ENCODE measurements around the gene COMMD1.
"Not testable (repeated sequence)": the region's sequence is repeated elsewhere in the genome, so short reads cannot be mapped to it uniquely, and the experiment has no call there.

Gene COMMD1

DNA sequence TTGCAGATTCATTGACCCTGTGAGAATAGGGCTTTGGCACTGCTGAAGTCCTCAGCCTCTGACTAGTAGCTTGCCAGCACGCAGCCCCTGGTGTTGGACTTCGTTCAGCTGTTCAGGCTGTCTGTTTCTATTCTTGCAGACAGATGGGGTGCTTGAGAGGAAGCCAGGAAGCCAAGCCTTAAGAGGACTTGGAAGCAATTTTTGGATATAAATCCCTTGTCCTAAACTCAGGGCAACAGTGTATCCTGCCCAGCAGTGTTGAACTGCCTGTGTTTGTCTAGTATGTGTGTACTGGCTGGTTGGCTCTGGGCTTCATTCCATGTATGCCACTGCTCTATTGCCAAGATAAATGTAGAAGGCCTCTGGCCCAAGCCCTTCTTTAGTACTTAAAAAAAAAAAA, 108.6 kb downstream of the COMMD1 start:
- DNase-seq (ENCODE audit: low read depth, low spot score), result no peak

DNA sequence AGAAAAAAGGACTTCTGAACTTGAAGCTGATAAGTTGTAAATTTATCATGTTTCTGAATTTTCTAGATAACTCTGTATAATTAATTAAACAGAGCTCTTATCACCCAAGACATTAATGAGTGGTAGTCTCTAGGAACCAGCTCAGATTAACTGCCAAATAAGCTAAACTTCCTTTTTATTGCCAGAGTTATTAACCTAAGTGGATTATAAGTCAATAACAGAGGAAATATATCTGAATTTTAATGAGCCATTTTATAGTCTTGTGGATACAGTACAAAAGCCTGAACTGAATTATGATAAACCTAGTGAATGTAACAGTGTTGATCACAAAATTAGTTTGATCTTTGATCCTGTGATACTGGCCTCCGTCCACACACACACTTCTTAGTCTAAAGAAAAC, 111.5 kb downstream of the COMMD1 start:
- DNase-seq (ENCODE audit: low read depth, low spot score), result no peak

DNA sequence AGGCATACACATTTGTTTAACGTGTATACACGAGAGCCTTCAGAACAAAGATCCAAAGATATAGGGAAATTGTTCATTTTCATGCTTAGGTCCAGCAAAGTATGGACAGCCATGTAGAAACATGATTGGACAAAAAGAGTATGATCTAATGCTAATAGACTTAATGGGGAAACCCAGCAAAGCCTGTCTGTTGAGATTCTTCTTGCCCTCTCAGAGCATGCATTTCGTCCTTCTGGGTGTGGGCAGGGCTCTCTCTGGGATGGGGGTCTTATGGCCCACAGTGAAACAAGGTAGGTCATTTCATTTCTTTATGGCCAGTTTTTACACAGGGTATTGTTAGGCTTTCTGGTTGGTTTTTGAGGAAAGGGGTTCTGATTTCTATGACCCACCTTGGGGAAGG, 124.4 kb downstream of the COMMD1 start:
- no peak for DNase-seq (ENCODE audit: low read depth, low spot score)

DNA sequence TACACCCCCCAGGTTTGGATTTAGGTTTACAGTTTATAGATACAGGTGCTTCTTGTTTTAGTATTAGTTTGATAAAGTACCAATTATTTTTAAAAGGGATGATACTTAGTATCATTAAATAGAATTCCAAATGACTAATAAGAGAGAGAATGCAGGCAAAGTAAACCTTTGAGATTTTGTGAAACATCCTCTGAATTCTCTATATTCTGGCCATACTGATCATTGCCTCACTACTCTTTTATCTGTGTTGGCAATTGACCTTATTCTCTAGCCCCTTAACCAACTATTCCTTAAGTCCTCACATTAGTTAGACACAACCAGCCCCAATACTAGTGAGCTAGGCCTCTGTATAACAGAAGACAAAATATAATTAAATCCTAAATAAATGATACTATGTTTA, 125.4 kb downstream of the COMMD1 start:
- no peak for DNase-seq (ENCODE audit: low read depth, low spot score)

DNA sequence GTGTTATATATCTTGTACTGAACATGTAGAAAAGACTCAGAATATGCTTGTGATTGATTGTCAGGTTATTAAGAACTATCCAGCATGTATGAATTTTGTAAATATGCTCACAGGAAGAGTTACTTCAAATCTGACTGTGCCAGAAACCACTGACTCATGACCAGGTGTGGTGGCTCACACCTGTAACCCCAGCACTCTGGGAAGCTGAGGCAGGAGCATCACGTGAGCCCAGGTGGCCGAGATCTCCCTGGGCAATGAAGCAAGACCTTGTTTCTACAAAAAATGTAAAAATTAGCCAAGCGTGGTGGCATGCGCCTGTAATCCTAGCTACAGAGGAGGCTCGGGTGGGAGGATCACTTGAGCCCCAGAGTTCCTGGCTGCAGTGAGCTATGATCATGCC, 126.6 kb downstream of the COMMD1 start:
- DNase-seq (ENCODE audit: low read depth, low spot score), result no peak

DNA sequence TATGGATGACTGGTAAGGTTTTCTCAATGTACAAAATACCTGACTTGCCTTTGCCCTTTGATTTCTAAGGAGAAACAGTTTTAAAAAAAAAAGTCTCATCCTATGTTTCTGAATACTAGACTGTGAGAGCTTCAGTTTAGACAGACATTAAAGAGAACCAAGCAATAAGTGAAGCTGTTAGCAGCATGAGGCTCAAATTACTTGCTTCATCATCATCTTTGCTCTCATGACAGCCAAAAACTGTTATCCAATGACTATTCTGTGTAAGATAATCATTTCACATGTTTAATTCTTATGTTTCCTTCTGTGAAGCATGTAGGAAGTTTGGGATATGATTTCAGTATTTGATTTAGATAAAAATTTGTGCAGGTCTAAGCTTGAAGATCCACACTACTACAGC, 129.2 kb downstream of the COMMD1 start:
- no peak for DNase-seq (ENCODE audit: low read depth, low spot score)

DNA sequence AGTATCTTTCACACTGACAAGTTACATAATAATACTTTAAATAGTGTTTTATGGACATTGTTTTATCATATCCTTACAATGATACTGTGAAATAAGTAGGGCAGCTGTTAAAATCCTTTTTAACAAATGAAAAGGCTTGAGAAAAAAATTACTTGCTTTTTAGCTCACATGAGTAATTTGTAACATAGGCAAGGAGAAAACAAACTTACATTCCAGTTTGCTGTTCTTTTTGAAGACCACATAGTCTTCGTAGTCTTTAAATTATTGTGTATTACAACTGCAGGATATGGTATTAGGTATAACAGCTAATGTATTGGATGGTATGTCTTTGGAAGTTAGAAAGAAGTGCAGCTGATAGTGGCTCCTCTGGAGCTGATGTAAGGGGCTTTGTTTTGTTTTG, 130.8 kb downstream of the COMMD1 start:
- no peak for DNase-seq (ENCODE audit: low read depth, low spot score)

DNA sequence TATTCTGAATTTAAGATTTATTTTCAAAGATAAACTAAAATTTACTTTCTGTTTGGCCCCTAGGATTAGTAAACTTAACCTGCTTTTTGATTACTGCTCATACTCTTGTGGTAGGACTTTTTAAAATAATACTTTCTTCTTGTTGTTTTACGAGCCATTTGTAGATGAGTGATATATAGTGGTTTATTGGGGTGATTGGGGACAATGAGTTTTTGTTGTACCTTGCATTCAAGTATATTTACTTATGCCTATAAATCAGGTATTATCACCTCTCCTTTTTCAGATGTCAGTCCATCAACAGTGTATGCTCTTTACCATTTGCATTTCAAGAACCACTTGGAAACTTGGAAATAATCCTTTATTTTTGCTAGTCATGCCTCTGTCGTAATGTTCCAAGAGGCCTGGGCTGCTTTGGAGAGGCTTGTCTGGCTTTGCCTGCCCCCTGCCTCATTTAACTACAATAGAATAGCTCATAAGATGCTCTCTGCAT, 131.3 kb downstream of the COMMD1 start:
- DNase-seq (ENCODE audit: low read depth, low spot score), result no peak

DNA sequence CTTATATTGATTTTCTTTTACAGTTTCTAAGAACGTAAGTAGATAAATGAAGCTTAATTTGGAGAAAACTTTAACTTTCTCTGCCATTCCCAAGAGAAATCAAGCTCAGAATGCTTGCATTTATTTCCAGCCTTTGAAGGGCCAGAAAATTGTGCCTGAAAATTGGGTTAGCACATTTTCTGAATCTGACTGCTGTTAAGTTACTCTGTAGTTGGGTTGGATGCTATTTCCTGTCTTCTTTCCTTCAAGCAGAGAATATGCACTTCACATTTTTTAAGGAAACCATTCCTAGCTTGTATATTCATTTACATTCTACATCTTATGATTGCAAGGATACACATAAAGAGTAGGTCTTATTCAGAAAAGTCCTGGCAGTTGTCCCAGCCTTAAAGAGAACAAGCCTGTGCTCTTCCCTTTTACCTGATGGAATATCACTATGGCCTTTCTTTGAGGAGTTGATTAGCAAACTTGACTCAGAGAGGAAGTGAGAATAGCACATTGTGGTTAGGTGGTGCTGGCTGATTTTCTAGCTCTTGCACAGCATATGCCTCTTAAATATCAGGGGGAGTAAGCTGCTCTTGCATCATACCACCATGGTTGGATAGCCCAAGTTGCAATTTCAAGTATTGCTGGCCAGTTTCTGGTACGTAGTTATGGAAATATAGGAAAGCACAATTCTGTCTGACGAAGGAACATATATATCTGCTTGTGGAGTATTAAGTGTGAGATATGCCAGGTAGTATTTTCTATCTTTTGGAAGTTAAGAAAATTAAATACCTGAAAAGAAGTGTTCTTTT, 133.7 kb downstream of the COMMD1 start:
- no peak for DNase-seq (ENCODE audit: low read depth, low spot score)

DNA sequence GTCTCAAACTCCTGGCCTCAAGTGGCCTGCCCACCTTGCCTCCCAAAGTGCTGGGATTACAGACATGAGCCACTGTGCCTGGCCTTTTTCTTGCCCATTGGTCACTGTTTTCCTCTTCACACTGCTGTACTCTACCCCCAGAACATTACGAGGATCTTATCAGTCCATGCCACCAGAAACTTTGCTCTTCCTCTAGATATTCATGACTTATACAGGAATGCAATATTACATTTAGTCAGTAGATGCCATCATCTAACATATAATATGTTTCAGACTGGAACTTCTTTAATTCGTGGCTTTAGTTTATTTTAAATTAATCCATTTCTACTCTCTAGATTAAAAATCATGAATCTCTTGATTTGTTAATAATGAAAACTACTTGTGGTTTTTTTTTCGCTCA, 135.5 kb downstream of the COMMD1 start:
- DNase-seq (ENCODE audit: low read depth, low spot score), result no peak

DNA sequence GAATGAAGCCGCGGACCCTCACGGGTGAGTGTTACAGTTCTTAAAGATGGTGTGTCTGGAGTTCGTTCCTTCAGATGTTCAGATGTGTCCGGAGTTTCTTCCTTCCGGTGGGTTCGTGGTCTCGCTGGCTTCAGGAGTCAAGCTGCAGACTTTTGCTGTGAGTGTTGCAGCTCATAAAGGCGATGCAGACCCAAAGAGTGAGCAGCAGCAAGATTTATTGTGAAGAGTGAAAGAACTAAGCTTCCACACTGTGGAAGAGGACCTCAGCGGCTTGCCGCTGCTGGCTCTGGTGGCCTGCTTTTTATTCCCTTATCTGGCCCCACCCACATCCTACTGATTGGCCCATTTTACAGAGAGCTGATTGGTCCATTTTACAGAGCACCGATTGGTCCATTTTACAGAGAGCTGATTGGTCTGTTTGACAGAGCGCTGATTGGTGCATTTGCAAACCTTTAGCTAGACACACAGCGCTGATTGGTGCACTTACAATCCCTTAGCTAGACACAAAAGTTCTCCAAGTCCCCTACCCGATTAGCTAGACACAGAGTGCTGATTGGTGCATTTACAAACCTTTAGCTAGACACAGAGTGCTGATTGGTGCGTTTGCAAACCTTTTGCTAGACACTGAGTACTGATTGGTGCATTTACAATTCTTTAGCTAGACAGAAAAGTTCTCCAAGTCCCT, 136.4 kb downstream of the COMMD1 start:
- not testable (repeated sequence) for DNase-seq (ENCODE audit: low read depth, low spot score)

DNA sequence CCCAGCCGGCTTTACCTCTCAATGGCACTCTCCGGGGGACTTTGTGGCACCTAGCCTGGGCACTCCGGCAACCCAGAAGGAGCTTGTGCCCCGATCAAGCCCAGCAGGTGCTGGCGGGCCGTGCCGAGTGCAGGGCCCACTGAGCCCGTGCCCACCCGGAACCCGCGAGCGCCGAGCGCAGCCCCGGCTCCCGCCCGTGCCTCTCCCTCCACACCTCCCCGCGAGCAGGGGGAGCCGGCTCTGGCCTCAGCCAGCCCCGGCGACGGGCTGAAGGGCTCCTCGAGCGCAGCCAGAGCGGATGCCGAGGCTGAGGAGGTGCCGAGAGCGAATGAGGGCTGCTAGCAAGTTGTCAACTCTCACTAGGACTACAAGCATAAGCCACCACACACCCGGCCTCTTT, 136.9 kb downstream of the COMMD1 start:
- no peak for DNase-seq (ENCODE audit: low read depth, low spot score)

DNA sequence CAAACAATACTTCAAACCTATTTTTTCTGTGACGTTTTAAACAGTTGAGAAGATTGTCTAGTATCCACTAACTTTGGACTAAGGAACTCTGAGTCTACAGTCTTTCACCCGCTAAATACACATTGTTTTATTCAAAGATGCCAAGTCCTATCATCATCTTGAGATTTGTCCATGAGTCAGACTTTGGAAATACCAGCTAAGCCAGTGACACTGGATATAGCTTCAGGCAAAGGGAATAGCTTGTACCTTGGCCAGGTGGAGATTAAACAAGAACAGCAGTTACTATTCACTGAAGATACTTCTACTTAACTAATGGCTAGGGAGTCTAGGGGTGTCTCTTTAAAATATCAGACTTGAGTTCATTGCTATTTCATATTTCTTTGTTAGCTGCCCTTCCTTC, 137.5 kb downstream of the COMMD1 start:
- no peak for DNase-seq (ENCODE audit: low read depth, low spot score)

DNA sequence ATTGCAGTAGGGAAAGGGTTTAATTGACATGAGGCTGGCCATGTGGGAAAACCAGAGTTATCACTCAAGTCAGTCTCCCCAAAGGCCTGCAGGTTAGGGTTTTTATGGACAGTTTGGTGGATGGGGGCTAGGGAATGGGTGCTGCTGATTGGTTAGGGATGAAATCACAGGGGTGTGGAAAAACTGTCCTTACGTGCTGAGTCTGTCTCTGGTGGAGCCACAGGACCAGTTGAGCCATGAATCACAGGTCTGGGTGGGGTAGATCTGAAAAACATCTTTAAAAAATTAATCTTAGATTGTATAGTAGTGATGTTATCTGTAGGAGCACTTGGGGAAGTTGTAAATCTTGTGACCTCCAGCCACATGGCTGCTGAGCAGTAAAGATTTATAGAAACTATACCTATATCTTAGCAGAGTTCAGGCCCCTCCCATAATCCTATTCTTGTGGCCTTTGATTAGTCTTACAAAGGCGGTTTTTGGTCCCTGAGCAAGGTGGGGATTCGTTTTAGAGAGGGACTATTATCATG, 139.6 kb downstream of the COMMD1 start:
- DNase-seq (ENCODE audit: low read depth, low spot score), result no peak

DNA sequence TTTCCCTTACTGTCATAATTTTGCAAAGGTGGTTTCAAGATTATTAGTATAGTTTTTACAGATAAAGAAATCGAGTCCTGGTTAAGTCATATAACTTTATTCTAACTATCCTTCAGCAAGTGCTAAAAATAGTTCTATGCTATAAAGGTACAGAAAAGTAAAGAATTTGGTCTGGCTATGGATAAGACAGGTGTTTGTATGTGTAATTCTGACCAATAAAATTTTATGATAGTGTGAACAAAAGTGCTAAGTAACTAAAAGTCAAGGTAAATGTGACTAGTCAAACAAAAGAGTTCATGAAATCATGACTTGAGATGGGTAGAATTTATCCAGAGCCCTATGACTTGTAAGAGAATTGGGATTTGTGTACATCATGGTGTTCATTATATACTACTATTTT, 140.7 kb downstream of the COMMD1 start:
- no peak for DNase-seq (ENCODE audit: low read depth, low spot score)

DNA sequence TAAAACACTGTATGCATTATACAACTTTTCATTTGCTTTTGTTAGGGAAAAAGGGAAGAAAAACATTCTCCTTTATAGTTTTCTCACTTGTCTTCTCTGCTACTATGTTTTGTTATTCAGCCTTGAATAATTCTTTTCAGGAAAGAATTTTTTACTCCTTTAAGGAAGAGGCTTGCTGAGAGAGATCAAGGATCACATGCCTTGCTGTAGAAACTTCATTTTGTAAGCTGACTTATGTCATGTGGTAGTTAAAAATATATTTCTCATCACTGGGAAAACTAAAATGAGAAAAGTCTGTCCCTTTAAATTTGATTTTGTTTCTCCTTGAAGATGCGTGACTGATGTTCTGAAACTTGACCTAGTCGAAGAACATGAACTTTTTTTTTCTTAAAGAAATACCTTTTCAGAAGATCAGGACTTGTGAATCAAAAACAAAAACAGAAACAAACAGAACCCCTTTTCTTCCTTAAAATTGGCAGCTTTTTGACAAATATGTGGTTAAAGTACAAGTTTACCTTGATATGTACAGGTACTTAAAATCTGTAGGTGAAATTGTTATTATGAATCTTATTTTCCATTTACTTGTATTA, 145.1 kb downstream of the COMMD1 start:
- DNase-seq (ENCODE audit: low read depth, low spot score), result no peak

DNA sequence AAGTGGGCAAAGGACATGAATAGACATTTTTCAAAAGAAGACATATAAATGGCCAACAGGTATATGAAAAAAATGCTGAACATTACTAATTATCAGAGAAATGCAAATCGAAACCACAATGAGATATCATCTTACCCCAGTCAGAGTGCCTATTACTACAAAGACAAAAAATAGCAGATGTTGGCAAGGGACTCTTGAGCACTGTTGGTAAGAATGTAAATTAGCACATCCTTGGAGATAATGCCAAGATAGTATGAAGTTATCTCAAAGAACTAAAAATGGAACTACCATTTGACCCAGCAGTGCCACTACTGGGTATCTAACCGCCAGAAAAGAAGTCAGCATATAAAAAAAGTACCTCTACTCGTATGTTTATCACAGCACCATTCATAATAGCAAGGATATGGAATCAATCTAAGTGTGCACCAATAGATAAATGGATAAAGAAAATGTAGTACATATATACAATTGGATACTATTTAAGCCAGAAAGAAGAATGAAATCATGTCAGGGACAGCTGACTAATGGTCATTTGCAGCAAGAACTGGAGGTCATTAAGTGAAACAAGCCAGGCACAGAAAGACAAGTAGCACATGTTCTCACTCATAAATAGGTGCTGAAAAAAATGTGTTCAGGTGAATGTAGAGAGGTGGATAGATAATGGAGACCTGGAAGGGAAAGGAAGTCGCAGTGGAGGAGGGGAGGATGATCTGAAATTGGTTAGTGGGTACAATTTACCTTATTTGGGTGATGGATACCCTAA, 148.7 kb downstream of the COMMD1 start:
- no peak for DNase-seq (ENCODE audit: low read depth, low spot score)

DNA sequence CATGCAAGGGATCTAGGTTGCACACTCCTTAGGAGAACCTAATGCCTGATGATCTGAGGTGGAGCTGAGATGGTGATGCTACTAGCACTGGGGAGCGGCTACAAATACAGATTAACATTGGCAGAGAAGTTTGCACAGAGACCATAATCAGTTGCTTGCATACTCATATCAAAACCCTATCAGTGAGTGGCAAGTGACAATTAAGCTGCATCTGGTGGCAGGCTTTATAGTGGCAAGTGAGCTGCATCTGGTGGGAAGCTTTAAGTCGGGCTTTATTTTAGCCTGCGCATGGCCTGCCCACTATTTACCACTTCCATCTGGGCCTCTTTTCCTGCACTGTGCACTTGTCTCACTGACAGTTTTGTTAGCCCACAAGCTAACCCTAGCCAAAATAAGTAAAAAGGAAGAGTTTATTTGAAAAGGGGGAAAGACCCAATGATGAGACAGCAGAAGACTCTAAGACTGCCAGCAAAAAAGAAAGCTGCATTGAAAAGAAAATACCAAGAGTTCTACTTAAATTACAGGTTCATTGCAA, 149.5 kb downstream of the COMMD1 start:
- DNase-seq (ENCODE audit: low read depth, low spot score), result no peak

DNA sequence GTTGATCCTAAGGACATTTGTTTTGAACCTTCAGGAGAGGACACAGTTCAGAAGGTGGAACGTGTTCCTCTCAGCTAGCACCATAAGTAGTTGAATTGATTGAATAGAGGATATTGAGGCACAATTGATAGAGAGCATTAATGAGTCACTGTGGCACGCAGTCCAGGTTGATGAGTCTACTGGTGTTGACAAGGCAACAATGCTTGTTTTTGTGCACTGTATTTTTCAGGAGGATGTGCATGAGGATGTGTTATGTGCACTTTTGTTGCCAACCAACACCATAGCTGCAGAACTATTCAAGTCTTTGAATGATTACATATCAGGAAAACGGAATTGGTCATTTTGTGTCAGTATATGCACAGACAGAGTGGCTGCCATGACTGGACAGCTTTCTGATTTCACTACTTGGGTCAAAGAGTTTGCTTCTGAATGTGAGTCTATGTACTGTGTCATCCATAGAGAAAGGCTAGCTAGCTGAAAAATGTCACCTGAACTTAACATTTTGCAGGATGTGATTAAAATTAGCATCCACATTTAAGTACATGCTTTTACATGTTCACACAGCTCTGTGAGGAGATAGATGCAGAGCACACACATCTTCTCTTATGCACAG, 150.4 kb downstream of the COMMD1 start:
- no peak for DNase-seq (ENCODE audit: low read depth, low spot score)

DNA sequence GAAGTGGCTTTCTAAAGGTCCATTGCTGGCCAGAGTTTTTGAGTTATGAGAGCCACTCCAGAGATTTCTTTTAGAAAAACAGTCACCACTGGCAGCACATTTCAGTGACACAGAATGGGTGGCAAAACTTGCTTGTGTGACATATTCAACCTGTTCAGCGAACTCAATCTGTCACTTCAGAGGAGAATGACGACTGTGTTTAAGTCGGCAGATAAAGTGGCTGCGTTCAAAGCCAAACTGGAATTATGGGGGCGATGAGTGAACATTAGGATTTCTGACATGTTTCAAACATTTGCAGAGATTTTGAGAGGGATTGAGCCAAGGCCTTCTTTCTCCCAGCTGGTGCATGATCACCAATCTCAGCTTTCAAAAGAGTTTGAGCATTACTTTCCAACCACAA, 150.9 kb downstream of the COMMD1 start:
- no peak for DNase-seq (ENCODE audit: low read depth, low spot score)

DNA sequence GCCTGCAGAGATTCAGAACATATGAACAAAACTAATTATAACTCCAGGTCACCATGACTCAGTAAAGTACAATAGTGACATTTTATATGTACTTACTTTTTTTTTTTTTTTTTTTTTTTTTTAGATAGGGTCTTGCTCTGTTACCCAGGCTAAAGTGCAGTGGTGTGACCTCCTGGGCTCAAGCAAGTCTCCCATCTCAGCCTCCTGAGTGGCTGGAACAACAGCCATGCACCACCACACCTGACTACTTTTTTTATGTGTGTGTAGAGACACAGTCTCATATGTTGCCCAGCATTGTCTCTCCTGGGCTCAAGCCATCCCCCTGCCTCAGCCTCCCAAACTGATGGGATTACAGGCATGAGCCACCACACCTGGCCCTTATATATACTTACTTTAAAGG, 159.8 kb downstream of the COMMD1 start:
- no peak for DNase-seq (ENCODE audit: low read depth, low spot score)
